Measurements from ENCODE around the gene CDRT15L2.
"Not testable (repeated sequence)": the region's sequence is repeated elsewhere in the genome, so short reads cannot be mapped to it uniquely, and the experiment has no call there.

CDRT15L2 gene

GRCh38 chr17:20575071-20575470 lies 4.5 kb upstream of the CDRT15L2 start:
- DNase-seq: not testable (repeated sequence)

GRCh38 chr17:20583891-20584577 lies 4.5 kb downstream of the CDRT15L2 start:
- not testable (repeated sequence) for DNase-seq

- DNase-seq: not testable (repeated sequence)
Measured at GRCh38 chr17:20588744-20589453, 9.4 kb downstream of the CDRT15L2 start.

- DNase-seq: not testable (repeated sequence)
Measured at GRCh38 chr17:20589454-20589810, 9.9 kb downstream of the CDRT15L2 start.

GRCh38 chr17:20591040-20591439 lies 11.5 kb downstream of the CDRT15L2 start:
- DNase-seq: not testable (repeated sequence)

GRCh38 chr17:20605568-20605967 lies 26.0 kb downstream of the CDRT15L2 start:
- DNase-seq: not testable (repeated sequence)

- not testable (repeated sequence) for DNase-seq
Measured at GRCh38 chr17:20609490-20609889, 30.0 kb downstream of the CDRT15L2 start.

GRCh38 chr17:20611309-20611708 lies 31.8 kb downstream of the CDRT15L2 start:
- no peak for DNase-seq

GRCh38 chr17:20612635-20613034 lies 33.1 kb downstream of the CDRT15L2 start:
- DNase-seq: no peak

- DNase-seq: no peak
Measured at GRCh38 chr17:20613248-20613647, 33.7 kb downstream of the CDRT15L2 start.

GRCh38 chr17:20613905-20614304 lies 34.4 kb downstream of the CDRT15L2 start:
- no peak for DNase-seq

GRCh38 chr17:20615461-20615860 lies 35.9 kb downstream of the CDRT15L2 start:
- not testable (repeated sequence) for DNase-seq
